Measurements from ENCODE around the gene QPRT.
A peak's percentile ranks its signal among the peaks of the same experiment; 100 is the strongest.
"Not testable (repeated sequence)": the region's sequence is repeated elsewhere in the genome, so short reads cannot be mapped to it uniquely, and the experiment has no call there.

Gene QPRT

GRCh38 chr16:29708917-29709600 lies 30.1 kb downstream of the QPRT start:
- no peak for TF ChIP-seq CTCF (IDR thresholded peaks at IDR 0.05; ENCODE audit: low read depth, low read length)

GRCh38 chr16:29709657-29710056 lies 30.7 kb downstream of the QPRT start:
- H3K4me3 ChIP-seq (ENCODE audit: low read depth, low read length); DNase-seq (ENCODE audit: low read depth, low spot score); in situ Hi-C loops (cut with HindIII; ENCODE audit: low sequenced_read_pairs): not testable (repeated sequence)

More at GRCh38 chr16:29708917-29709600, 30.1 kb downstream of the QPRT start:
- in situ Hi-C loops (cut with HindIII; ENCODE audit: low sequenced_read_pairs), result no loop called here
- DNase-seq (ENCODE audit: low read depth, low spot score), result no peak
- no peak overlapping the region for H3K4me3 ChIP-seq (ENCODE audit: low read depth, low read length)

GRCh38 chr16:29710227-29711219 lies 31.5 kb downstream of the QPRT start:
- peak; percentile 75 for DNase-seq (ENCODE audit: low read depth, low spot score)
- no peak overlapping the region for H3K4me3 ChIP-seq (ENCODE audit: low read depth, low read length)
- in situ Hi-C loops (cut with HindIII; ENCODE audit: low sequenced_read_pairs), result no loop called here
- peak; percentile 63 for TF ChIP-seq CTCF (IDR thresholded peaks at IDR 0.05; ENCODE audit: low read depth, low read length)

GRCh38 chr16:29712809-29713208 lies 33.8 kb downstream of the QPRT start:
- in situ Hi-C loops (cut with HindIII; ENCODE audit: low sequenced_read_pairs), result no loop called here
- no peak for DNase-seq (ENCODE audit: low read depth, low spot score)
- no peak for TF ChIP-seq CTCF (IDR thresholded peaks at IDR 0.05; ENCODE audit: low read depth, low read length)
- no peak overlapping the region for H3K4me3 ChIP-seq (ENCODE audit: low read depth, low read length)

GRCh38 chr16:29714396-29714795 lies 35.4 kb downstream of the QPRT start:
- no peak overlapping the region for H3K4me3 ChIP-seq (ENCODE audit: low read depth, low read length)
- in situ Hi-C loops (cut with HindIII; ENCODE audit: low sequenced_read_pairs), result no loop called here
- DNase-seq (ENCODE audit: low read depth, low spot score), result no peak
- TF ChIP-seq CTCF (IDR thresholded peaks at IDR 0.05; ENCODE audit: low read depth, low read length), result no peak

GRCh38 chr16:29714972-29715371 lies 36.0 kb downstream of the QPRT start:
- H3K4me3 ChIP-seq (ENCODE audit: low read depth, low read length), result no peak overlapping the region
- in situ Hi-C loops (cut with HindIII; ENCODE audit: low sequenced_read_pairs), result no loop called here
- DNase-seq (ENCODE audit: low read depth, low spot score), result no peak
- TF ChIP-seq CTCF (IDR thresholded peaks at IDR 0.05; ENCODE audit: low read depth, low read length), result no peak

- no peak for DNase-seq (ENCODE audit: low read depth, low spot score)
Measured at GRCh38 chr16:29717113-29717512, 38.1 kb downstream of the QPRT start.

More at GRCh38 chr16:29717113-29717512, 38.1 kb downstream of the QPRT start:
- TF ChIP-seq CTCF (IDR thresholded peaks at IDR 0.05; ENCODE audit: low read depth, low read length), result no peak
- no peak overlapping the region for H3K4me3 ChIP-seq (ENCODE audit: low read depth, low read length)
- in situ Hi-C loops (cut with HindIII; ENCODE audit: low sequenced_read_pairs), result no loop called here

Data from astrocyte of the spinal cord (primary cell).